Measurements from ENCODE around the gene LYPLA2. TPM values are rescaled to one million over a fixed set of nuclear protein-coding genes. Genes with fewer than 3 reads are reported as not detected.

The LYPLA2 gene
- total and polyA plus RNA-seq, 2 donors (not counting 3 experiments of a cell fraction or from before 2014, with no cell fraction given): 110 to 137 TPM

- peak within 1 kb of the TSS; percentile 43 to 81 (median 68) for H3K4me3 ChIP-seq (replicated peaks in 1 of 3; ENCODE audit: insufficient read depth in 1 of 3, low read depth in 1 of 3, low read length in 3 of 3)
- H3K9me1 ChIP-seq (replicated peaks; ENCODE audit: control insufficient read depth, extremely low read depth, insufficient read depth, low read length): no peaks in the 10 kb centered on the region
- peaks cover 24% of the 10 kb centered on the region for H3K4me1 ChIP-seq (ENCODE audit: control insufficient read depth, extremely low read depth, insufficient read depth, low read length)
- CTCF ChIA-PET: interaction anchor here (0.6 to 2.1 kb wide), 9 partner anchors 14 to 250 kb away, joined by 3 to 11 read pairs (median 4); partner anchors contain the start of gene HMGCL
- intact Hi-C loops (cut with micrococcal nuclease) (loop anchor here (1.0 kb wide), 2 partner anchors 13 to 22 kb away; partner anchors contain the start of genes GALE and LYPLA2), dilution Hi-C loops (cut with MboI; ENCODE audit: extremely low pct_ligation_motif_present, low sequenced_read_pairs) (no loop called here)
- H3K27me3 ChIP-seq (ENCODE audit: control insufficient read depth in 2 of 2, insufficient read depth in 2 of 2, low read length in 2 of 2): no peaks in the 10 kb centered on the region
- peaks cover 33% of the 10 kb centered on the region for H3K79me2 ChIP-seq (ENCODE audit: control insufficient read depth, insufficient read depth, low read length)
- no peaks in the 10 kb centered on the region for H4K20me1 ChIP-seq (replicated peaks; ENCODE audit: control insufficient read depth, extremely low read depth, insufficient read depth, low read length)
- POLR2A ChIA-PET: interaction anchor here (0.8 to 3.0 kb wide), 5 partner anchors 12 to 23 kb away, joined by 3 to 16 read pairs (median 5); no protein-coding TSS in a partner anchor
- peak within 1 kb of the TSS; percentile 79 for H3K9ac ChIP-seq (replicated peaks; ENCODE audit: extremely low read depth, insufficient read depth, low read length)
- no peaks in the 10 kb centered on the region for H3K9me3 ChIP-seq (replicated peaks; ENCODE audit: control insufficient read depth, insufficient read depth, low read length)
- no peak for TF ChIP-seq GATA2 (IDR thresholded peaks at IDR 0.05; ENCODE audit: insufficient read depth, insufficient read length, low read depth, low read length)
- TF ChIP-seq FOS (IDR thresholded peaks at IDR 0.05; ENCODE audit: borderline replicate concordance, insufficient read depth, low read length): no peak
- no peak for TF ChIP-seq MAX (IDR thresholded peaks at IDR 0.05; ENCODE audit: insufficient read depth, insufficient read length)
- TF ChIP-seq CTCF (IDR thresholded peaks at IDR 0.05; ENCODE audit: extremely low read depth in 1 of 2, insufficient read depth in 1 of 2, low read depth in 1 of 2, low read length in 2 of 2): no peak
- TF ChIP-seq MYC (IDR thresholded peaks at IDR 0.05; ENCODE audit: low read depth, low read length): no peak
- no peak for TF ChIP-seq JUN (IDR thresholded peaks at IDR 0.05; ENCODE audit: borderline replicate concordance, insufficient read depth, insufficient read length, low read depth)
- no peak for TF ChIP-seq EZH2 (IDR thresholded peaks at IDR 0.05; ENCODE audit: borderline replicate concordance, low read depth, low read length, severe bottlenecking)
- TF ChIP-seq POLR2A (IDR thresholded peaks at IDR 0.05; ENCODE audit: low read depth, low read length): peak; percentile 80
- TF ChIP-seq POLR2AphosphoS5 (IDR thresholded peaks at IDR 0.05; ENCODE audit: insufficient read depth, low read depth, low read length): peak; percentile 96
- BruUV-seq (replicated peaks): no TSS peak
- peak within 1 kb of the TSS; percentile 75 for H3K27ac ChIP-seq (ENCODE audit: insufficient read depth, low read depth, low read length)
- peak; percentile 86 for DNase-seq (ENCODE audit: low read depth, low spot score)
- peak within 1 kb of the TSS; percentile 93 for H3K4me2 ChIP-seq (ENCODE audit: insufficient read depth, low read length)
- peak within 1 kb of the TSS; percentile 96 for H2AFZ ChIP-seq (ENCODE audit: low read depth, low read length)
- H3K36me3 ChIP-seq (ENCODE audit: control insufficient read depth in 2 of 2, extremely low read depth in 1 of 2, insufficient read depth in 2 of 2, low read length in 2 of 2): no peaks in the 10 kb centered on the region
- FAIRE-seq: peak; percentile 76
Observed at GRCh38 chr1:23777979-23778814, 12.7 kb upstream of the LYPLA2 start, which contains the start of gene PITHD1. TSS of gene PITHD1 (plus strand) at chr1:23778418. CDS start at chr1:23778516, 98 bp downstream.
